HCT116 (cell line): Measurements from ENCODE around the gene CD300LB.

Experiments
- CEBPB ChIP-seq: IDR thresholded peaks from 2 replicates; pipeline ENCODE4 v1.6.1; 2012; ENCODE audit warnings: low read depth
- CTCF ChIP-seq, 3 experiments: fragments of 200-600 bp in 1 of 3; sonication (generic) in 1 of 3; IDR thresholded peaks in 2 of 3; conservative IDR thresholded peaks in 1 of 3; 2 replicates each; pipeline ENCODE4 v1.5.1; 2012 to 2017; ENCODE audit warnings: low read depth in 2 of 3, low read length in 2 of 3, antibody characterized with exemption in 1 of 3, borderline replicate concordance in 1 of 3, control low read depth in 1 of 3, mild to moderate bottlenecking in 1 of 3, mixed read lengths in 1 of 3, mixed run types in 1 of 3, moderate library complexity in 1 of 3; ENCODE audit not compliant: insufficient read depth in 1 of 3
- ELF1 ChIP-seq: IDR thresholded peaks from 2 replicates; pipeline ENCODE4 v1.6.1; 2012; ENCODE audit warnings: low read depth, borderline replicate concordance
- EZH2 ChIP-seq: fragments of 200-600 bp; sonication (generic); IDR thresholded peaks from 2 replicates; pipeline ENCODE4 v1.6.1; 2017; ENCODE audit warnings: antibody characterized with exemption, mixed run types
- JUND ChIP-seq: IDR thresholded peaks from 2 replicates; pipeline ENCODE4 v1.6.1; 2012
- POLR2A ChIP-seq: IDR thresholded peaks from 2 replicates; pipeline ENCODE4 v1.7.0; 2011; ENCODE audit warnings: borderline replicate concordance; ENCODE audit not compliant: insufficient read depth, insufficient read length; ENCODE audit errors: extremely low read depth
- TCF7L2 ChIP-seq: IDR thresholded peaks from 2 replicates; pipeline ENCODE4 v1.7.0; 2011; ENCODE audit warnings: borderline replicate concordance, inconsistent platforms; ENCODE audit not compliant: insufficient read depth, insufficient read length; ENCODE audit errors: extremely low read depth
- ZBTB33 ChIP-seq: IDR thresholded peaks from 2 replicates; pipeline ENCODE4 v1.6.1; 2011; ENCODE audit warnings: mild to moderate bottlenecking, low read length, moderate library complexity; ENCODE audit not compliant: insufficient replicate concordance; ENCODE audit errors: extremely low read depth
- ZFX ChIP-seq: fragments of 450-650 bp; IDR thresholded peaks from 2 replicates; pipeline ENCODE4 v1.6.1; 2017
- ZNF274 ChIP-seq: fragments of 200-500 bp; sonication (Bioruptor generic); IDR thresholded peaks from 2 replicates; pipeline ENCODE4 v1.6.1; 2014; ENCODE audit warnings: mild to moderate bottlenecking, low read depth, low read length, inconsistent platforms

GRCh38 chr17:74532115-74532514 is 840 bp upstream of the CD300LB start:
- TF ChIP-seq POLR2A (no peak), CTCF (IDR thresholded peaks at IDR 0.05 in 2 of 3, conservative IDR thresholded peaks at IDR 0.05 in 1 of 3; ENCODE audit: borderline replicate concordance in 1 of 3, insufficient read depth in 1 of 3, low read depth in 2 of 3, low read length in 2 of 3) (no peak), JUND (no peak), ZFX (no peak), CEBPB (no peak), ZBTB33 (no peak), ZNF274 (no peak), EZH2 (no peak), TCF7L2 (no peak), ELF1 (no peak)
